Type B pancreatic cell (in vitro differentiated cells): Measurements from ENCODE around the gene BNIP5. TPM values are rescaled to one million over a fixed set of nuclear protein-coding genes. Genes with fewer than 3 reads are reported as not detected.

Experiments used
- DNase-seq: peaks from one replicate; pipeline ENCODE4 v3.0.0; 2021; ENCODE audit warnings: mixed read lengths; ENCODE audit not compliant: unreplicated experiment; ENCODE audit errors: extremely low spot score
- H3K27ac Mint-ChIP-seq: 2 replicates; pipeline ENCODE4 v1.8.0; 2021; ENCODE audit warnings: mild to moderate bottlenecking, mixed read lengths
- H3K27me3 Mint-ChIP-seq: 2 replicates; pipeline ENCODE4 v1.8.0; 2021; ENCODE audit warnings: mixed read lengths
- H3K36me3 Mint-ChIP-seq: 2 replicates; pipeline ENCODE4 v1.8.0; 2021; ENCODE audit warnings: mixed read lengths
- H3K4me1 Mint-ChIP-seq: one replicate; pipeline ENCODE4 v1.8.0; 2021; ENCODE audit warnings: mixed read lengths; ENCODE audit not compliant: unreplicated experiment
- H3K4me3 Mint-ChIP-seq: 2 replicates; pipeline ENCODE4 v1.8.0; 2021; ENCODE audit warnings: mild to moderate bottlenecking, mixed read lengths
- H3K9me3 Mint-ChIP-seq: 2 replicates; pipeline ENCODE4 v1.8.0; 2021; ENCODE audit warnings: mixed read lengths
- CTCF ChIP-seq: fragments of 200-600 bp; sonication (generic); conservative IDR thresholded peaks from 2 replicates; pipeline ENCODE4 v1.5.0; 2021; ENCODE audit warnings: antibody characterized with exemption, mild to moderate bottlenecking
- total RNA-seq: library from RNA; stranded (reverse); gene quantifications from 2 replicates; pipeline ENCODE4 v1.2.1, GENCODE V29; 2021; ENCODE audit warnings: low replicate concordance

Gene BNIP5
- total RNA-seq, 1 donor from 2014 or later = 1.4 TPM

- no peak for DNase-seq
- Mint-ChIP-seq H3K27ac (no peak overlapping the region), H3K4me1 (peaks cover 16% of the 10 kb centered on the region), H3K27me3 (no peaks in the 10 kb centered on the region), H3K4me3 (no peak overlapping the region), H3K36me3 (no peaks in the 10 kb centered on the region), H3K9me3 (no peaks in the 10 kb centered on the region)
- no peak for TF ChIP-seq CTCF
Measured at GRCh38 chr6:36266913-36267644, 69.6 kb downstream of the BNIP5 start.

Other genes starting within 250 kb of the BNIP5 start
- 29.4 and 67.6 TPM in 2 replicates for gene MAPK13, start 206.4 kb downstream of the BNIP5 start, total RNA-seq
- gene BRPF3, start 140.1 kb downstream of the BNIP5 start, total RNA-seq = 47.7 and 48.4 TPM in 2 replicates
- gene PNPLA1, start 66.8 kb downstream of the BNIP5 start, total RNA-seq = 0.12 TPM in 1 of 2 replicates, not detected in the other
- gene ETV7, start 50.8 kb upstream of the BNIP5 start, total RNA-seq = 1.7 and 3.3 TPM in 2 replicates
- 0.19 TPM in 1 of 2 replicates, not detected in the other for gene PXT1, start 106.0 kb upstream of the BNIP5 start, total RNA-seq
- gene KCTD20, start 106.1 kb upstream of the BNIP5 start, total RNA-seq = 36.4 and 51.8 TPM in 2 replicates
- gene STK38, start 210.6 kb upstream of the BNIP5 start, total RNA-seq = 50.1 and 64.9 TPM in 2 replicates